NOMO-1 treated with dmso at 0.1 percent for 144 hours (cell line): ENCODE data around the gene GTF2A1.
A peak's percentile ranks its signal among the peaks of the same experiment; 100 is the strongest.
"Not testable (repeated sequence)": the region's sequence is repeated elsewhere in the genome, so short reads cannot be mapped to it uniquely, and the experiment has no call there.

Source experiments
- DNase-seq: peaks from one replicate; lab custom pipeline; 2025; ENCODE audit not compliant: unreplicated experiment; lab: John Stamatoyannopoulos, UW

The GTF2A1 gene

GRCh38 chr14:81233615-81234014 is 12.9 kb upstream of the GTF2A1 start:
- no peak for DNase-seq

DNA sequence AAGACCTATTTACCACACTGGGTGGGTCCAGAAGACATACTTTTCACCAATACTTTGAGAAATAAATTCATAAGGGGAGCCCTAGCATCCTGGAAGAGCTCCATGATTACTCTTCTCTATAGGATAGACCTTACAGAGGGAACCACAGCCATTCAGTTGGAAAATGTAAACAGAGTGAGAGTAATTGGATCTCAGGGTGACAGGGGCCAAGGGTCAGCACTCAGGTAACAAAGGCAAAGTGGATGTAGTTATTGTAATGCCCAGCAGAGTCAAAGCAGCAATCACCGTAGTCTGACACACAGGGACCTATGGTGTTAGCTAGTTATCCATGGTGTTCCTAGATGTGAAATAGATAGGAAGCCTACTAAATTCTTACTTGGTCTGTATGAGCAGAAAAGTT is 10.8 kb upstream of the GTF2A1 start:
- no peak for DNase-seq

DNA sequence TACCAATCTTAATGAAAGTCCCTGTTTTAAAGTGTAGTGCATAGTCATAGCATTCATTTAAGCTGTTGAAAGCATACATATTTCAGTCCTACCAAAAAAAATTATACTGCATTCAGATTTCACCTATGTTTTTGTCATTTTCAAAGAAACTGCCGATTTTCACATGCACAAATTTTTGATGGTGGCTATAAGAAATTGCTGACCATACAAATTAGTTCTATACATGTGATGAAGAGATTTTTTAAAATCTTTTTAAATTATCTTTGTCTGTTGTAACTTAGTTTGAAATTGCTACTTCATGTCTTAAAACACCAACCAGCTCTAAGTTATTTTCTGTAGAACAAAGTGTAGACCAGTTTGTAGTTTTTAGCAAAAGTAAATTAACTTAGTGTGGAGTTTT is 3.5 kb upstream of the GTF2A1 start:
- DNase-seq = no peak

GRCh38 chr14:81223788-81224187 is 3.0 kb upstream of the GTF2A1 start:
- DNase-seq = not testable (repeated sequence)

- DNase-seq = no peak
These were observed 1.9 kb upstream of the GTF2A1 start for GRCh38 chr14:81222691-81223090.

DNA sequence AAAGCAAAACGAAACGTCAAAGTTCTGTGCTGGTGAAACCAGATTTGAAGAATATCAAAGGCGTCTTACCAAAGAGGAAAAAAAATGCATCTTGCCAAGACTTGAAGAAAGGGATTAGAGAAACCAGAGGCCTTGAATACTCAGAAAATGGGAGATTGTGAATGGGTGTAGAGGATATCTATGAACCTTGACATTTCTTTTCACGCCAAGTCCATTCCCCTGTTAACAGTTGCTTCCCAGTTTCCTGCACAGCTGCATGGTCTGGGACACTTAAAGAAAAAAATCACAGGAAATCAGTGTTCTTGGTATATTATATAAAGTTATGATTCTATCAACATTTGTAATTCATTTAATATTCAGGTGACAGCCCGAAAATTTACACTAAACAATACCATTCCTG is 1.4 kb upstream of the GTF2A1 start:
- DNase-seq = no peak

- DNase-seq = no peak
These were observed 882 bp upstream of the GTF2A1 start for GRCh38 chr14:81221579-81222102.

GRCh38 chr14:81220580-81220829 is 254 bp downstream of the GTF2A1 start:
- DNase-seq = no peak

- no peak for DNase-seq
These were observed 790 bp downstream of the GTF2A1 start for GRCh38 chr14:81219759-81220579.

- DNase-seq = peak; percentile 92
These were observed 1.5 kb downstream of the GTF2A1 start for GRCh38 chr14:81219210-81219758.

DNA sequence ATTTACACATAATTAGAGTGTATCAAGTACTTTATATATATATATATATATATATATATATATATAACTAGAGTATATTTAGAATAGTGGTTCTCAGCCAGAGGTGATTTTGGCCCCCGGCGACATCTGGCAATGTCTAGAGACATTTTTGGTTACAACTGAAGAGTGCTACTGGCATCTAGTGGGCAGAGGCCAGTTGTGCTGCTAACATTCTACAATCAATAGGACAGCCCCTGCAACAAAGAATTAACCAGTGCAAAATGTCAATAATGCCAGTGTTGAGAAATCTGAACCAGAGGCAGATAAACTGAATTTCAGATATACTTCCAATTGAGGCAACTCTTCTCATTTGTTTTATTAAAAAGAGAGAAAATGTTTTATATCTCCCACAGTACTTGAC is 8.9 kb downstream of the GTF2A1 start:
- no peak for DNase-seq

- peak; percentile 63 for DNase-seq
These were observed 11.5 kb downstream of the GTF2A1 start for GRCh38 chr14:81209167-81209836.

- no peak for DNase-seq
These were observed 12.3 kb downstream of the GTF2A1 start for GRCh38 chr14:81208489-81208888.

DNA sequence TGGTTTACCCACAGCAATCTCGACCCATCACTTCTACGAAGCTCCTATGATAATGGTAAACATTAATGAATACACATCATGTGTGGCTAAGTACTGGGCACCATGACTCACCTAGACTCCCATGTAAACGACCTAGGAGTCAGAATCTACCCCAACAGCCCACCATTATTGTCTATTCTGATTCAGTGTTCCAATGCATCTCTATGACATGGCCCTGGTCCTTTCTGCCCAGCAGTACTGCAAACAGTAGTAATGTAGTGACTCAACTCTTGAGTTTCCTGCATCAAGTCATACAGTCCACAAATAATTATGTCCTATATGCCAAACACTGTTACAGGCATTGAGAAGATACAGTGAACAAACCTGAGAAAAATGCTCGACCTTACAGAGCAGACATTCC is 14.6 kb downstream of the GTF2A1 start:
- no peak for DNase-seq

GRCh38 chr14:81205639-81206038 is 15.1 kb downstream of the GTF2A1 start:
- no peak for DNase-seq

DNA sequence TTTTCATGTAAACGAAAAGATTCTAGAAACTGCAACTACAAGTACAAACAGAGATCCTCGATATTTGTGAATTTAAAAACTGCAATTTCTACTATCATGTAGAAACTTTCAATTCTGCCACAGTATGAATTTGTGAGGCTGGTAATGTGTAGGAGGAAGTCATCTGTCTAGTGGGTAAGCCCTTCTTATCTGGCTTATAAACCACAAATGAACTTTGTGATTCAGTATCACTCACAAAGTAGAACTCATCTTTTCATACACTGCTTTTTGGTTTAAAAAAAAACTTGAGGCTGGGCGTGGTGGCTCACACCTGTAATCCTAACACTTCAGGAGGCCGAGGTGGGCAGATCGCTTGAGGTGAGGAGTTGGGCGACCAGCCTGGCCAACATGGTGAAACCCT is 20.7 kb downstream of the GTF2A1 start:
- DNase-seq = no peak

DNA sequence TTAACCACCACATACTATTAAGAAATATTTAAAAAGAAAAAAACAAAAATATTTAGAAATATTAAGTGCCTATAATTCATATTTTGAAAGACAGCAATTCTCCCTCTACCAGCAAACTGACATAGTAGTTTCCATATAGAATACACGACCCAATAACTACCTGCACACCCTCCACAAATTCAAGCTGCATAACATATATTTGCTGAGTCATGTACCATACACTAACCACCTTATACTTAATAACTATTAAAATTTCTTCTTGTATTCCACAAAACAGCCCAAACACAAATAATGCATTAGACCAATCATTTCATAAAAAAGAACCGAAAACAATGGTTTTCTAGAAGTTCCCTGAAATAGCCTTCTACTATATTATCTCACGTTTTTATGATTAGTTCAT is 21.7 kb downstream of the GTF2A1 start:
- no peak for DNase-seq

DNA sequence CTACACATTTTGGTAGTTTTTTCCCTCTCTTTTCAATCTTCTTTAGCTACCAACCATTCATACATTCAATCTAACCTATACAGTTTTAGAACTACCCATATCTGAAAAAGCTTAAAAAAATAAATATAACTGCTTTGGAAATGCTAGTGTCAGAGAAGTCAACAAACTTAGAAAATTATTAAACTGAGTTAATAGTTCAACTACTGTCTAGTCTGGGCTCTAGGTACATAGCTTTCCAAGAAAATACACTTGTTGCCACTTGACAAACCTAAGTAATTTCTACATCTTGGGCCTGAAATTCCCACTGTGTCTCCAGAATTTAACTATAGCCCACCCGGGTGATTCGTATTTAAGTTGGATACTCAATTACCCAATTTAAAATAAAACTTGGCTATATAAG is 22.1 kb downstream of the GTF2A1 start:
- no peak for DNase-seq

- DNase-seq = no peak
These were observed 26.7 kb downstream of the GTF2A1 start for GRCh38 chr14:81193924-81194633.

GRCh38 chr14:81192594-81192993 is 28.2 kb downstream of the GTF2A1 start:
- no peak for DNase-seq

GRCh38 chr14:81187832-81188522 is 32.8 kb downstream of the GTF2A1 start:
- no peak for DNase-seq
